Right renal pelvis (tissue), 4 donors: Measurements from ENCODE around the gene KIF17. TPM values are rescaled to one million over a fixed set of nuclear protein-coding genes. Genes with fewer than 3 reads are reported as not detected.
"Not testable (repeated sequence)": the region's sequence is repeated elsewhere in the genome, so short reads cannot be mapped to it uniquely, and the experiment has no call there.

Experiments used
- DNase-seq, 4 donors: peaks; one replicate each; pipeline ENCODE4 v3.0.0-alpha.2; 2013; ENCODE audit warnings: low read depth in 4 of 4, low spot score in 3 of 4, missing footprints in 1 of 4
- polyA plus RNA-seq, 4 donors: library from polyadenylated mRNA; unstranded; fragments of 120-200 nt; gene quantifications; one replicate each; pipeline ENCODE4 v1.2.1, GENCODE V29; 2013; ENCODE audit not compliant: insufficient read length in 4 of 4

Gene KIF17
- polyA plus RNA-seq, 4 donors: 2.1 to 5.6 (median 4.9) TPM

DNA sequence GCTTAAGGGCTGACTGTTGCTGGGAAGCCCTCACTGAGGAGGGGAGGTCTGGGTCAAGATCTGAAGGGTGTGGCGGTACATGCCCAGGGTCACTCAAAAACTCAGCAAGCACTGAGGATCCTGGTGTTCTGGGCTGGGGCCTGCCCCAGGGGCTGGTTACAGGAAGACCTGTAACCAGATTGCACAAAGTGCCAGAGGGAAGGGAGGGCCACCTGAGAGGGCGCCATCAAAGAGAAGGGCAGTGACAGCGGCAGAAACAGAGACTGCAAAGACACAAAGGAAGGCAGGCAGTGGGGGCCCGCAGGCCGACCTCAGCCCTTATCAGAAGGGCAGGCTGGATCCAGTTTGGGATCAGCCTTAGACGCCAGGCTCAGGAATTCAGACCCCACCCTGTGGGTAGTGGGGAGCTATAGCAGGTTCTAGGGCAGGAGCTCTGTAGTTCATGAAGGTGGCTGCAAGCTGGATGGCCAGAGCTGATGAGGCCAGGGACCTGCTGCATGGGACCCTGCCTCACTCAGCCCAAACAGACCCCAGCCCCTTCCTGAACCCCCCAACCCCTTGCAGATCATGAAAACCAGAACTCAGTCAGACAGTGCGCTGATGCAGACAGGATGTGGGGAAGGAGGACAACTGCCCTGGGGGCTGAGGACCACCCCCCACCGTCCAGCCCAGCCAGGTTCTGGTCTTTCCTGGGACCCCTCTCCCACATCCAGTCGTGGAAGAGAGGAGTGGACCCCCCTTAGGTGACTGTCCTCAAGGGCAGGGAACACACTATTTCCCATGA is 10.8 kb upstream of the KIF17 start:
- DNase-seq: no peak

DNA sequence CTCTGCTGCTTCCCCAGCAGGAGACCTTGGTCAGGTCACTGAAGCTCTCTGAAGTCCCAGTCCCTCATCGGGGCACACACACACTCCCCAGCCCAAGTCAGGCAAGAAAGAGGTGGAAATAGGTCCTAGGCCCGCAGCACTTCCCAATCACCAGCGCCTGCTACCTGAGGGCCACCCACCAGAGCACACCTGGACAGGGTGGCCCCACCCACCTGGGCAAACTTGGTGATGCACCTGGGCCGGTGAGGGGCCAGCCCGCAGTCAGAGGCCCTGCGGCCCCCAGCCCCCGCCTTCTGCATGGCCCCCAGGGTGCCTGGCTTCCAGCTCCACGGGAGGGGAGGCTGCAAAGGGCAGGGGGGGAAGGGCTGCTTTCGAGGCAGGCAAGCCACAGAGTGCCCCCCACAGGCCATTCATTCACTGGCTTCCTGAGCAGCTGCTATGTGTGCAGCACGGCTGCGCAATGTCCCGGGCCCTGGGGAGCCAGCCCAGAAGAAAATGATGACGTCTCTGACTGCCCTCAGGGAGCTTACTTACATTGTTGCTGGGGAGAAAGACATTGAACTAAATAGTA is 10.0 kb upstream of the KIF17 start:
- DNase-seq: no peak

- no peak for DNase-seq
These were observed 9.3 kb upstream of the KIF17 start for GRCh38 chr1:20726932-20727745.

DNA sequence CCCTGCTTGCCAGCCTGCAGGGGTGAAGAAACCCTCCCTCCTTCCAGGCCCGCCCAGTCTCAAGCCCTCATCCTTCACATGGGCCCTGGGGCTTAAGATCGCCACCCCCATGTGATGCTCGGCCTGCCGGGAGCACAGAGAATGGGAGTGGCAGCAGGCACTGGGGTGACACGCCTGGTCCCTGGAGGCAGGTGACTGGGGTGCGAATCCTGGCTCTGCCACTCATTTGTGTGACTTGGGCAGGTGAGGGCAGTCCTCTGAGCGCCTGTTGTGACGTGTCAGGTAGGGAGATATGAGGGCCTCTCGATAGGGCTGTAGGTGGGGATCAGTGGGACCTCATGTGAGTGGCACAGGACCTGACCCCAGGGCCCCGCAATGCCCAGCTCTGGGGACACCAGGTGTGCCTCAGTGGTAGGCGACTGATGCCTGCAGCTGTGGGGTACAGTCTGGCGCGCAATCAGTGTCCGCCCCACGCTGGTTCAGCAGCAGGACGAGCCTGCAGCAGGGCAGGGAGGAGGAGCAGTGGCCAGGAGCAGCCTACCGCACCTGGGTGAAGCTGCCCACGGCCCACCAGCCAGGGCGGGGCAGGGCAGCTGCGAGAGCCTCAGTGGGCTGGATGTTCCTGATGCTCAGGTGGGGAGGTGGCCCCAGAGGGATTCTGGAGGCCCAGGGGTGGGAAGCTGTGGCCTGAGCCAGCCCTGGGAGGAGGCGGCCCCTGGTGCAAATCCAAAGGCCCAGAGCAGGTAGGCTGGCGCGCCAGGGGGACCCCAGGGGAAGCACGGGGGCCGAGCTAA is 8.5 kb upstream of the KIF17 start:
- DNase-seq: no peak

GRCh38 chr1:20725189-20726117 is 7.6 kb upstream of the KIF17 start:
- no peak for DNase-seq

DNA sequence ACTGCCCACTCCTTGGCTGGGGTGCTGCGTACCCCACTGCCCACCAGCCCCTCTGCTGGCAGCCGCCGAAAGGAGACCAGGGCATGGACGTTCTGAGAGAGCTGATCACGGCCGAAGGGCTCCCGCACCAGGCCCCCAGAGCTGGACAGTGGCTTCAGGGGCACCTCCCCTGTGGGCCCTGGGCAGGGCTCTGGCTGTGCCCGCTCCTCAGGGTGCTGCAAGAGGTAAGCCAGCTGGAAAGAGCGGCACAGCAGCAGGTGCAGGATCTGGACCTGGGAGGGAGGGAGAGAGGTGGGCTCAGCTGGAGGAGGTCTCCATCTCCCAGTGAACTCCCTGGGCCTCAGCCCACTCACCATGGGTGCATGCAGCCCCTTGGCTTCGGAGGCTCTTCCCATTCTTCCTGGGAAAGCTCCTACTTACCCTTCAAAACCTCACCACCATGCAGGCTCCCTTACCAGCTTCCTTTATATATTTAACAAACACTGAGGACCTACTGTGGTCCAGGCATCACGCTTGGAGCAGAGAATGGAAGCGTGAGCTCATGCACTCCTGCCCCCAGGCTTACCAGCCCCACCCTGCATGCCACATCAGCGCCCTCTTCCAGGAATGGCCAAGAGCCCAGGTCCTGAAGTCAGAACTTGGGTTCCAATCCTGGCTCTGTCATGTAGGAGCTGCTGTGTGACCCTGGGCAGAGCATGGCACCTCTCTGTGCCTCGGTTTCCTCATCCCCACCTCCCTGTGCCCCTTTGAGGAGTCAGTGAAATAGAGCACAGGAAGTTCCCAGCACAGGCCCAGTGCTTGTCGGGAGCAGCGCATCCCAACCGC is 6.8 kb upstream of the KIF17 start:
- DNase-seq: no peak

DNA sequence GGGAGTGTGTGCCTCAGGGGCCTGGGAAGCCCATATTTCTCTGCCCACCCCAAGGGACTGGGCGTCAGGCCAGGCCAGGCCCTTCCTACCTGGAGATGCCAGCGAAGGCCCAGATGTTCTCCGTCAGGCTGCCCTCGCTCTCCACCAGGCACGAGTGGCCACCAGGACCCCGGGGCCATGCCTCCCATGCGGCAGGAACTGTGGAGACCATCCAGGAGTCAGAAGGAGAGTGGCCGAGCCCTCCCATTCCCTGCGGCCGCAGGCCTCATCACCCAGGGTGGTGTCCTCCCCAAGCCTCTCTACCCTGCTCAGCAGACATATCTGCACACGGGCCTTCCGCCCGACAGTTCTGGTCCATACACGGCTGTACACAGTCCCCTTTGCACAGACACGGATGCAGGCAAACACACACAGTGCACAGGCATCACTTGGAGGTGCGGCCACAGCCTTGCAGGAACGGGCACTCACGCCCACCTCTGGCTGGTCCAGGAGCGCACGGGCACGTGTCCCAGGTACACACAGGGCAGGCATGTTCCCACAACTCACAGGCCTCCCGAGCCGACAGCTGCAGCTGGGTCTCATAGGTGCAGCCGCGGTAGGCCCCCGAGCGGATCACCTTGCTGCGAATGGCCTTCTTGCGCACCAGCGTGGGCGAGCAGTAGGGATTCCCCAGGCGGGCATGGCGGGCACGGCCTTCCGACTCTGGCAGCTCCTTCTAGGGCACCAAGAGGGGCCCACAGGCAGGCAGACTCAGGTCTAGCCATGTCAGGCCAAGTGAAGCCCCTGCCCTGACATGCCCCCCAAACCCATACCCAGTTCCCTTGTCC is 5.9 kb upstream of the KIF17 start:
- DNase-seq: no peak

DNA sequence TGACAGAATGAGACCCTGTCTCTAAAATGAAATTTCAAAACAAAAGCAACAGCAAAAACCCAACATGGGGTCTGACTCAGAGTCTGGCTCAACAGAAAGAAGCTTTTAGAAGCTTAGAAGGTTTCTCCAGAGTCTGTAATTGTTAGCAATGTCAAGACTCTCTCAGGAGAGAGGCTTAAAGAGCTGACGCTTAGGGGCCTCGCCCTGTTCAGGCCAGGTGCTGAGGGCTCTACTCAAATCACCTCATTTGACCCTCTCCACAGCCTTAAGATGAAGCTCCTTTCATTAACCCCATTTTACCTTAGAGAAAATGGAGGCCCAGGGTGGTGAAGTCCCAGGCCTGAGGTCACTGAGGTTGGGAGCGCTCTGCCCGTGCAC is 5.3 kb upstream of the KIF17 start:
- no peak for DNase-seq

DNA sequence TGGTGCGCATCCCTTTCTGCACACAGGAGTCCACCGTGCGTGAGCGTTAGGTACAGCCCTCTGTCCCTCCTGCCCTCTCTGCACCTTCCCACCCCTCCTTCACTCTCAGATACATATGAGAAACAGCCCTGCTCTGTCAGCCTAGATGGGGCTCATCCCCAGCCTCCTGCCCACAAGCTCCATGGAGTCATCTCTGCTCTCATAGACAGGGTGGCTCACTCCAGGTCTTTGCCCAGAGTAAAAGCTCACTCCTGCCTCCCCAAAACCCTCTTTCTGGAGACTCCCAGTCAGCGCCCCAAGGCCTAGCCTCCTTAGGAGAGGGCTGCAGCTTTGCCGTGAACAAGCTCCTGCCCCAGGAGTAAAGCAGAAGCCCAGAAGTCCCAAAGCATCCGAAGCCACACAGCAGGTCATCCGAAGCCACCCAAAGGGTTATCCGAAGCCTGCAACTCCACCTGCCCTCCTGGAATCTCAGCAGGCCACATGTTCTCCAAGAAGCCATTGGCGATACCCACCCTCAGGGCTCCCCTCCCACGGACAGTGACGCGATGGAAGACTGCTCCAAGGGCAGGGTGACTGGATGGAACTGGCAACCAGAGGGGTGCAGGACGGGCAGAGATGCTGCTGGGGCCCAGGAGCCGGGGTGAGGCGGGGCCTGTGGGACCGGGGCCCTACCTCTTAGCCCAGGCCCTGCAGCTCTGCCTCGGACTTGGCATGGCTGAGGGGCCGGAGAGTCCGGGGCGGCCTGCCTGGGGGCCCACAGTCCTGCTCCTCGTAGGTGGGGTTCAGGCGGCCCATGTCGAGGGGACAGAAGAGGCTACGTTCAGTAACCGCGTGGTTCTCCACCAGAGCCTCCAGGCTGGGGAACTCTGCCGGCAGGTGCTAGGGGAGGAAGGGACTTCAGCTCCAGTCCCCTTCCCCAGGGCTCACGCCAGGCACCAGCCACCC is 3.6 kb upstream of the KIF17 start:
- DNase-seq: no peak

DNA sequence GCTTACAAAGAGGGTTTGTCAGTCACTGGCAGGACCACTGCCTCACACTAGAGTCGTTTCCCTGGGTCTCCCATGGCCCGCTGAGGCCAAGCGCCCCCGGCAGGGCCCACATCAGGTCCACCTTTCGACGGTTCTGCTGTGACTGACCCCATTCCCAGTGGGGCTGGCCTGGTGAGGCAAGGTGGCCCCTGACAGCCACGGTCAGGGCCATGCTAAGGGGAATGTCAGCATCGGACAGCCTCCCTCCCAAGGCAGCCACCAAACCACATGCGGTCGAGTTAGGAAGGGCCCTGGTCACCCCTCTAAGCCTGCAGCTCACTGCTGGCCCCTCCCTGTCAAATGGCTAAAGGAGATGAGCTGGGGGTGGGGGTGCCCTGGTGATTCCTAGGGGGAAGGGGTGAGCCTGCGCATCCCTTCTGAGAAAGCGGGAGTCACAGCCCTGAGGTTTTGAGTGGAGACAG is 2.9 kb upstream of the KIF17 start:
- DNase-seq: no peak

DNA sequence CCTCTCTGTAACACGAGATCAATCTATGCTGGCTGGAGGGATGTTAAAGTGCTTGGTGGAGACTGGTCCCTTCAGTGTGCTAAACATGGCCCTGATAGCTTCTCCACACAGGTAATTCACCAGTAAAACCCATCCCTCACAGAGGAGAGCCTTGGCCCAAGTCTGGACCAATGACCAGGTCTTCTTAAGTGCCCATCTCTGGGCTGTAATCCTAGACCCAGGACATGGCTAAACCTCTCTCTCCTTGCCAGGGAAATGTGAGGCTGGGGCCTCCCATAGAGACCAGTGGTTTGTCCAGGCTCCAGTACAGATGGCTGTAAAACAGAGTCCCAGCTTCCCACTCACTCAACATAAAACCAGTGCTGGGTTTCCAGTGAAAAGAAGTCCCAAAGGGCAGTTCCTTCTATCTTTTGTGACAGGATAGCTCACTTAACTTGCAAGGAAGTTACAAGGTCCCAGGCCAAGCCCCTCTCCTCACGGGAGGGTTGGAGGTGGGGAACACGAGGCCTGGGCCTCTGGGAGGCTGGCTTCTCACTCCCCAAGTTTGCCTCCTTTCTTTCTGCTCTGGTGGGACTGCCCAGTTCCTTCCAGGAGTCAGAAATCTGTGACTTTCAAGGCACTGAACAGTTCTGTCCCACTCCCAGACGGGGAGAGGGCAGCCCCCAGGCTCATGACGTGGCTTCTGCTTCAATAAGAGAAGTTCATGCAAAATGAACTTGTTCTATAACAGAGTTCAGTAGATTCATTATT is 2.2 kb upstream of the KIF17 start:
- DNase-seq: no peak

GRCh38 chr1:20719261-20719660 is 1.5 kb upstream of the KIF17 start:
- DNase-seq: no peak

GRCh38 chr1:20718343-20718882 is 606 bp upstream of the KIF17 start:
- not testable (repeated sequence) for DNase-seq

DNA sequence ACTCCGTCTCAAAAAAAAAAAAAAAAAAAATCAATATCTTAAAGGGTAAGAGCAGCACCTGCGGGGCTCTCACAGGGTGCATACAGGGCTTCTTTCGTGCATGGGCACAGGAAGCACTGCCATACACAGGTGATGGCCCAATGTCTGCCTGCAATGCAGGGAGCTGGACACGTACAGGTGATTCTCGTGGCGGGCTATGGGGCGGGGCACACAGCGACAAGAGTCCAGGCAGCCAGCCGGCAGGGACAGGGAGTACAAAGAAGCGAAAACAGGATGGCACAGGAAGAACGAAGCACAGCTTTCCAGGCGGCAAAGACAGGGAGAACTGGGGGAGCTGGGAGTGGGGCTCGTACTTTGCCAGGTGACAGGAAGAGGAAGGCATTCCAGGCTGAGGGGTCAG is 1.6 kb downstream of the KIF17 start:
- no peak for DNase-seq

DNA sequence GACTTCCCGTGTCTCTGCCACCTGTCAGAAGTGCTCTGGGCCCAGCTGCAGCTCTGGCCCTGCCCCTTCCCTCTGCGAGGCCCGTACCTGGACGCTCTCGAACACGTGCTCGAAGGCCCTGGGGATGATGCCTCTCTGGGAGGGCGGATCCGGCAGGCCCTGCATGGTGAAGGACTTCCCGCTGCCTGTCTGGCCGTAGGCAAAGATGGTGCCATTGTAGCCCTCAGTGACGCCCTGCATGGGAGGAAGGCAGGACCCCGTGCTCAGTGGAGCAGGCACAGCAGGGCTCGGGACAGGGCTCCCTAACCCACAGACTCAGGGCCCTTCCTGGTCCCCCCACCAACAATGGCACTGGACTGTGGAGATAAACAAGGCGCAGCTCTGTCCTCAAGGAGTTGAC is 2.4 kb downstream of the KIF17 start:
- DNase-seq: no peak

- no peak for DNase-seq
These were observed 4.4 kb downstream of the KIF17 start for GRCh38 chr1:20713440-20713839.
